Natural killer cell (primary cell): ENCODE data around the gene HEPACAM2. TPM values are rescaled to one million over a fixed set of nuclear protein-coding genes. Genes with fewer than 3 reads are reported as not detected.

ENCODE experiments used
- ATAC-seq, 3 donors: fragments of 150-1000 bp in 2 of 3; fragments of 200-7000 bp in 1 of 3; cut with Tn5 transposase; 1 replicate in 1 of 3; 2 replicates in 2 of 3; pipeline ENCODE4 v1.10.0; 2021; ENCODE audit warnings: mild to moderate bottlenecking in 2 of 3, moderate library complexity in 2 of 3
- DNase-seq, 2 donors: peaks; one replicate each; pipeline versions ENCODE4 v3.0.0 to v3.0.0-alpha.2; 2013 to 2021; ENCODE audit warnings: mixed read lengths in 1 of 2
- H3K27ac ChIP-seq: one replicate; pipeline ENCODE4 v1.5.1; 2013; ENCODE audit warnings: mild to moderate bottlenecking, low read length
- H3K27me3 ChIP-seq: one replicate; pipeline ENCODE4 v1.6.1; 2013; ENCODE audit warnings: low read length; ENCODE audit not compliant: control insufficient read depth, insufficient read depth
- H3K36me3 ChIP-seq: one replicate; pipeline ENCODE4 v1.6.1; 2013; ENCODE audit warnings: low read length; ENCODE audit not compliant: control insufficient read depth, insufficient read depth
- H3K4me1 ChIP-seq: one replicate; pipeline ENCODE4 v1.6.1; 2013; ENCODE audit warnings: low read length; ENCODE audit not compliant: control insufficient read depth, insufficient read depth
- H3K4me3 ChIP-seq: one replicate; pipeline ENCODE4 v1.5.1; 2013; ENCODE audit warnings: low read length
- H3K9me3 ChIP-seq: one replicate; pipeline ENCODE4 v1.6.1; 2013; ENCODE audit warnings: low read length; ENCODE audit not compliant: control insufficient read depth, insufficient read depth
- H3K27ac Mint-ChIP-seq, 2 donors: one replicate each; pipeline ENCODE4 v1.8.0; 2022; ENCODE audit warnings: mild to moderate bottlenecking in 2 of 2, mixed read lengths in 2 of 2, moderate library complexity in 1 of 2
- H3K27me3 Mint-ChIP-seq, 2 donors: one replicate each; pipeline ENCODE4 v1.8.0; 2022; ENCODE audit warnings: low read depth in 2 of 2, mixed read lengths in 2 of 2
- H3K36me3 Mint-ChIP-seq: one replicate; pipeline ENCODE4 v1.8.0; 2022; ENCODE audit warnings: mixed read lengths
- H3K4me1 Mint-ChIP-seq, 2 donors: one replicate each; pipeline ENCODE4 v1.8.0; 2022; ENCODE audit warnings: mixed read lengths in 2 of 2
- H3K4me3 Mint-ChIP-seq: one replicate; pipeline ENCODE4 v1.8.0; 2022; ENCODE audit warnings: mild to moderate bottlenecking, moderate library complexity, mixed read lengths
- H3K9me3 Mint-ChIP-seq, 2 donors: one replicate each; pipeline ENCODE4 v1.8.0; 2022; ENCODE audit warnings: mixed read lengths in 2 of 2
- WGBS: methylation state at CpG from one replicate; pipeline ENCODE4 v1.1.7; 2013; ENCODE audit warnings: missing lambda C conversion rate; ENCODE audit not compliant: insufficient coverage; 5-methylcytosine and 5-hydroxymethylcytosine counted together
- intact Hi-C: fragments of 100-400 bp; cut with micrococcal nuclease; formaldehyde crosslinking; loops from one replicate; pipeline ENCODE4 v1.14.2; 2022
- total RNA-seq, 4 donors: library from RNA; stranded (reverse); fragments of 120-200 nt in 1 of 4; gene quantifications; one replicate each; pipeline versions ENCODE4 v1.2.3 to v1.2.4, GENCODE V29; 2013 to 2022
- TF ChIP-seq, protein P1 (sequence below): fragments of 200-600 bp; IDR thresholded peaks from one replicate; pipeline ENCODE4 v1.8.0; 2022; ENCODE audit warnings: antibody characterized with exemption

Gene HEPACAM2
- total RNA-seq, 3 donors from 2014 or later (not counting 1 experiment from before 2014, with no cell fraction given): not detected

GRCh38 chr7:93202594-93203250 lies 23.5 kb downstream of the HEPACAM2 start:
- Mint-ChIP-seq H3K9me3 (no peaks in the 10 kb centered on the region), H3K4me3 (no peak overlapping the region), H3K36me3 (no peaks in the 10 kb centered on the region), H3K27ac (no peak overlapping the region), H3K27me3 (peaks cover 18 to 29% of the 10 kb centered on the region in 2 donors), H3K4me1 (no peaks in the 10 kb centered on the region)
- ATAC-seq (no peak), DNase-seq (no peak)
- Histone ChIP-seq H3K27me3 (no peaks in the 10 kb centered on the region), H3K27ac (no peak overlapping the region), H3K9me3 (no peaks in the 10 kb centered on the region), H3K36me3 (no peaks in the 10 kb centered on the region), H3K4me1 (no peaks in the 10 kb centered on the region), H3K4me3 (no peak overlapping the region)
- WGBS: 91% methylated on average over 5 of the region's 5 CpGs
- intact Hi-C loops: no loop called here
- TF ChIP-seq, protein P1, sequence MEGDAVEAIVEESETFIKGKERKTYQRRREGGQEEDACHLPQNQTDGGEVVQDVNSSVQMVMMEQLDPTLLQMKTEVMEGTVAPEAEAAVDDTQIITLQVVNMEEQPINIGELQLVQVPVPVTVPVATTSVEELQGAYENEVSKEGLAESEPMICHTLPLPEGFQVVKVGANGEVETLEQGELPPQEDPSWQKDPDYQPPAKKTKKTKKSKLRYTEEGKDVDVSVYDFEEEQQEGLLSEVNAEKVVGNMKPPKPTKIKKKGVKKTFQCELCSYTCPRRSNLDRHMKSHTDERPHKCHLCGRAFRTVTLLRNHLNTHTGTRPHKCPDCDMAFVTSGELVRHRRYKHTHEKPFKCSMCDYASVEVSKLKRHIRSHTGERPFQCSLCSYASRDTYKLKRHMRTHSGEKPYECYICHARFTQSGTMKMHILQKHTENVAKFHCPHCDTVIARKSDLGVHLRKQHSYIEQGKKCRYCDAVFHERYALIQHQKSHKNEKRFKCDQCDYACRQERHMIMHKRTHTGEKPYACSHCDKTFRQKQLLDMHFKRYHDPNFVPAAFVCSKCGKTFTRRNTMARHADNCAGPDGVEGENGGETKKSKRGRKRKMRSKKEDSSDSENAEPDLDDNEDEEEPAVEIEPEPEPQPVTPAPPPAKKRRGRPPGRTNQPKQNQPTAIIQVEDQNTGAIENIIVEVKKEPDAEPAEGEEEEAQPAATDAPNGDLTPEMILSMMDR: no peak

DNA sequence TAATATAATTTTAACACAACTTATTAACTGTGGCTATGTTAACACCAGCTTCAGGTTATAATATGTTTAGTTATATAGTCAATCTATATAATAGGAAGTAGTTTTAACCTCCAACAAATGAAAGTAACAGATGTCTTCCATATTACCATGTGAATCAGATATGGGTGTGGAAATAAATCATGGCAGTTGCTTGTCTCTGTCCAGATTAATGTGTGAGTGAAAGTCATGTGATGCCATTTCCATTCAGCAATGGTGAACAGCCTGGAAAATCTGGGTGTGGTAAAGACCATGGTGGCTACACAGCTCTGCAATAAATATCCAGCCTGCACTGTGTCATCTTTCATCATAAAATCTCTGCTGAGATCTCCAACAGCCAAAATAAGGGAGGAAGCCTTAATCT lies 27.8 kb downstream of the HEPACAM2 start:
- H3K36me3 ChIP-seq: no peaks in the 10 kb centered on the region
- no peaks in the 10 kb centered on the region for H3K27me3 ChIP-seq
- TF ChIP-seq, protein P1: no peak
- H3K27ac ChIP-seq: no peak overlapping the region
- intact Hi-C loops: no loop called here
- no peak overlapping the region for H3K4me3 ChIP-seq
- Mint-ChIP-seq H3K27me3 (peaks cover 9 to 51% of the 10 kb centered on the region in 2 donors), H3K27ac (no peak overlapping the region), H3K4me3 (no peak overlapping the region), H3K9me3 (no peaks in the 10 kb centered on the region), H3K36me3 (no peaks in the 10 kb centered on the region), H3K4me1 (no peaks in the 10 kb centered on the region)
- DNase-seq: no peak
- no peaks in the 10 kb centered on the region for H3K4me1 ChIP-seq
- H3K9me3 ChIP-seq: no peaks in the 10 kb centered on the region
- no peak for ATAC-seq

DNA sequence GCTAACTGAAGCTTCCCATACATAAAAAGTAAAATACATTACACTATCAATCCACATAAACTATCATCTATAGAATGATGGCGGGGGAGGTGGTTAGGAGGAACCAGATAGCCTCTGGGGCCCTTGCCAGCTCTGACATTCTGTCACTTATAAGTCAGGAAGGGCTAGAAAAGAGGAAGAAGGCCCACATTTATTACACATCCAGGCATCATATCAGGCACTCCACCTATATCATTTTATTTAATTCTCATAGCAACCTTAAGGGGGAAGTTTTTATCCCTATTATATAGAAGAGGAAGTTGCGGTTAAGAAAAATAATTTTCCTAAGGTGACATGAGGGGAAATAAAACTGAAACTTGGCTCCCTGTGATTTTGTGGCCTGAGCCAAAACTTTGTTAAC lies 29.9 kb downstream of the HEPACAM2 start:
- Histone ChIP-seq H3K9me3 (no peaks in the 10 kb centered on the region), H3K36me3 (no peaks in the 10 kb centered on the region), H3K27me3 (no peaks in the 10 kb centered on the region), H3K27ac (no peak overlapping the region), H3K4me1 (no peaks in the 10 kb centered on the region), H3K4me3 (no peak overlapping the region)
- no peak overlapping the region for H3K27ac Mint-ChIP-seq
- no peak overlapping the region for H3K4me3 Mint-ChIP-seq
- TF ChIP-seq, protein P1: no peak
- H3K9me3 Mint-ChIP-seq: no peaks in the 10 kb centered on the region
- no peak for DNase-seq
- H3K36me3 Mint-ChIP-seq: no peaks in the 10 kb centered on the region
- H3K4me1 Mint-ChIP-seq: no peaks in the 10 kb centered on the region
- no CpG with 5 or more reads among the region's 2 CpGs for WGBS
- H3K27me3 Mint-ChIP-seq: peaks cover 7 to 58% of the 10 kb centered on the region in 2 donors
- intact Hi-C loops: no loop called here
- no peak for ATAC-seq

GRCh38 chr7:93194386-93194785 lies 31.9 kb downstream of the HEPACAM2 start:
- no peaks in the 10 kb centered on the region for H3K9me3 Mint-ChIP-seq
- Histone ChIP-seq H3K27ac (no peak overlapping the region), H3K4me3 (no peak overlapping the region), H3K27me3 (no peaks in the 10 kb centered on the region), H3K36me3 (no peaks in the 10 kb centered on the region), H3K9me3 (no peaks in the 10 kb centered on the region), H3K4me1 (no peaks in the 10 kb centered on the region)
- H3K4me1 Mint-ChIP-seq: no peaks in the 10 kb centered on the region
- no peak overlapping the region for H3K27ac Mint-ChIP-seq
- peaks cover 14 to 70% of the 10 kb centered on the region in 2 donors for H3K27me3 Mint-ChIP-seq
- WGBS: 93% methylated on average over 2 of the region's 3 CpGs
- no peaks in the 10 kb centered on the region for H3K36me3 Mint-ChIP-seq
- no peak overlapping the region for H3K4me3 Mint-ChIP-seq
- DNase-seq (no peak), ATAC-seq (no peak)
- intact Hi-C loops: no loop called here
- TF ChIP-seq, protein P1: no peak
